ENCODE data around the gene KCNN1. TPM values are rescaled to one million over a fixed set of nuclear protein-coding genes. Genes with fewer than 3 reads are reported as not detected.

KCNN1 gene
- total and polyA plus RNA-seq, 2 of the 13 experiments (the other 11 are each of a cell fraction or from before 2014, with no cell fraction given), result 0.04 TPM; not detected in 1

GRCh38 chr19:18013210-18014111 lies 46.6 kb downstream of the KCNN1 start (continued):
- TF ChIP-seq ZBTB4 (CRISPR knock-in tag; IDR thresholded peaks at IDR 0.05; ENCODE audit: borderline replicate concordance) (no peak), ZNF264 (CRISPR knock-in tag; IDR thresholded peaks at IDR 0.05) (no peak), CAMTA2 (CRISPR knock-in tag; IDR thresholded peaks at IDR 0.05; ENCODE audit: borderline replicate concordance) (no peak), JUND (CRISPR knock-in tag; IDR thresholded peaks at IDR 0.05) (peak; percentile 95), E2F2 (CRISPR knock-in tag; IDR thresholded peaks at IDR 0.05; ENCODE audit: borderline replicate concordance) (no peak), ZNF331 (CRISPR knock-in tag; IDR thresholded peaks at IDR 0.05) (0 out of 2 replicates have a peak, but pooled peaks have one; percentile 68), ZBTB25 (CRISPR knock-in tag; IDR thresholded peaks at IDR 0.05) (peak; percentile 29; the same call in 1 of the 2 replicates), TBX2 (CRISPR knock-in tag; IDR thresholded peaks at IDR 0.05; ENCODE audit: borderline replicate concordance) (peak; percentile 81), ZFP41 (CRISPR knock-in tag; IDR thresholded peaks at IDR 0.05; ENCODE audit: borderline replicate concordance) (no peak), ZFP90 (CRISPR knock-in tag; IDR thresholded peaks at IDR 0.05; ENCODE audit: borderline replicate concordance) (peak; percentile 29; the same call in 1 of the 2 replicates), ARHGAP35 (CRISPR knock-in tag; IDR thresholded peaks at IDR 0.05; ENCODE audit: borderline replicate concordance) (no peak), PTBP1 (IDR thresholded peaks at IDR 0.05; ENCODE audit: low read depth, low read length, poor library complexity, severe bottlenecking) (no peak), ZUFSP (CRISPR knock-in tag; IDR thresholded peaks at IDR 0.05; ENCODE audit: borderline replicate concordance) (no peak), CEBPG (CRISPR knock-in tag; IDR thresholded peaks at IDR 0.05) (peak; percentile 90), YEATS4 (CRISPR knock-in tag; IDR thresholded peaks at IDR 0.05; ENCODE audit: borderline replicate concordance) (0 out of 2 replicates have a peak, but pooled peaks have one; percentile 25), RFX3 (CRISPR knock-in tag; IDR thresholded peaks at IDR 0.05) (no peak), KMT2B (CRISPR knock-in tag; IDR thresholded peaks at IDR 0.05) (no peak), MLX (CRISPR knock-in tag; IDR thresholded peaks at IDR 0.05) (0 out of 2 replicates have a peak, but pooled peaks have one; percentile 42), NBN (conservative IDR thresholded peaks at IDR 0.05) (no peak), ZNF205 (CRISPR knock-in tag; IDR thresholded peaks at IDR 0.05) (0 out of 2 replicates have a peak, but pooled peaks have one; percentile 17), ZFP36 (IDR thresholded peaks at IDR 0.05; ENCODE audit: borderline replicate concordance, low read depth, low read length, partially characterized antibody) (no peak)
